SK-MEL-5 (cell line): ENCODE measurements around the gene SLC1A5. TPM values are rescaled to one million over a fixed set of nuclear protein-coding genes. Genes with fewer than 3 reads are reported as not detected.

Experiments used
- small RNA-seq, 2 experiments: library from RNA; depleted of rRNA; stranded (forward); fragments of <200 nt; gene quantifications; one replicate each; pipeline ENCODE3, GENCODE V24; 2014
- total RNA-seq: library from RNA; depleted of rRNA; stranded (reverse); fragments of >200 nt; shearing (Covaris generic); gene quantifications from 2 replicates; pipeline ENCODE4 v1.2.3, GENCODE V29; 2014; rRNA removed

SLC1A5 gene
- total RNA-seq, 1 experiment from 2014 or later: 90.2 TPM

Small RNAs within 50 kb of the gene (small RNA-seq; reads per million reads assigned to genes)
- gene AC008622.3 (0 reads per million in 2 experiments), gene HNRNPMP2 (0 reads per million in 2 experiments), gene RF00019 (0 reads per million in 2 experiments)

Other genes starting within 250 kb of the SLC1A5 start
- gene CALM3, start 187.3 kb downstream of the SLC1A5 start, total RNA-seq: 106 and 117 TPM in 2 replicates
- not detected in 2 replicates for gene PTGIR, start 163.5 kb downstream of the SLC1A5 start, total RNA-seq
- not detected in 2 replicates for gene GNG8, start 152.4 kb downstream of the SLC1A5 start, total RNA-seq
- gene DACT3, start 127.4 kb downstream of the SLC1A5 start, total RNA-seq: 3.4 and 3.8 TPM in 2 replicates
- 3.2 and 4.6 TPM in 2 replicates for gene PRKD2, start 71.5 kb downstream of the SLC1A5 start, total RNA-seq
- gene FKRP, start 42.5 kb downstream of the SLC1A5 start, total RNA-seq: 10.3 and 11.3 TPM in 2 replicates
- 52.7 and 61.9 TPM in 2 replicates for gene STRN4, start 42.1 kb downstream of the SLC1A5 start, total RNA-seq
- 182 and 183 TPM in 2 replicates for gene AP2S1, start 62.3 kb upstream of the SLC1A5 start, total RNA-seq
- 14.2 and 16.8 TPM in 2 replicates for gene ARHGAP35, start 72.4 kb upstream of the SLC1A5 start, total RNA-seq
- gene NPAS1, start 231.2 kb upstream of the SLC1A5 start, total RNA-seq: 1.4 and 2.0 TPM in 2 replicates